Epithelial cell of esophagus (primary cell): ENCODE data around the gene PRODH2.

ENCODE experiments used
- DNase-seq: peaks from one replicate; pipeline ENCODE4 v3.0.0; 2010; ENCODE audit warnings: low read depth
- H3K4me3 ChIP-seq: 2 replicates; pipeline ENCODE4 v1.5.1; 2011; ENCODE audit warnings: mild to moderate bottlenecking, low read length, control low read depth
- TF ChIP-seq, protein P1 (sequence below): IDR thresholded peaks from 2 replicates; pipeline ENCODE4 v1.5.1; 2011; ENCODE audit warnings: low read depth, mild to moderate bottlenecking, low read length, control low read depth, inconsistent platforms; ENCODE audit not compliant: insufficient read depth; ENCODE audit errors: missing control alignments

The PRODH2 gene

DNA sequence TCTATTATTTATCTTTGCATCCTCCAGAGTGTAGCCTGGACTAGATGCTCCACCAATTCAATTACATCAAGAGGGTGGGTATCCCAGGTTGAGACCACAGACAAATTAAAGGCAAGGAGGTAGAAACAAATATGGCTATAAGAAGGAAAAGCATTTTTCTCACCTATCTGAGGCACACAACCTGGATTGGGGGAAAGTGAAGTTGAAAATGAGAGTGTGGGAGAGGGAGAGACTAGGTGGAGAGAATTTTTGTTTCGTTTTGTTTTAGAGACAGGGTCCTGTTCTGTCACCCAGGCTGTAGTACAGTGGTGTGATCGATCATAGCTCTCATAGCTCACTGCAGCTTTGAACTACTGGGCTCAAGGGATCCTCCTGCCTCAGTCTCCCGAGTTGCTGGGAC, 5.8 kb upstream of the PRODH2 start:
- DNase-seq: no peak
- TF ChIP-seq, protein P1, sequence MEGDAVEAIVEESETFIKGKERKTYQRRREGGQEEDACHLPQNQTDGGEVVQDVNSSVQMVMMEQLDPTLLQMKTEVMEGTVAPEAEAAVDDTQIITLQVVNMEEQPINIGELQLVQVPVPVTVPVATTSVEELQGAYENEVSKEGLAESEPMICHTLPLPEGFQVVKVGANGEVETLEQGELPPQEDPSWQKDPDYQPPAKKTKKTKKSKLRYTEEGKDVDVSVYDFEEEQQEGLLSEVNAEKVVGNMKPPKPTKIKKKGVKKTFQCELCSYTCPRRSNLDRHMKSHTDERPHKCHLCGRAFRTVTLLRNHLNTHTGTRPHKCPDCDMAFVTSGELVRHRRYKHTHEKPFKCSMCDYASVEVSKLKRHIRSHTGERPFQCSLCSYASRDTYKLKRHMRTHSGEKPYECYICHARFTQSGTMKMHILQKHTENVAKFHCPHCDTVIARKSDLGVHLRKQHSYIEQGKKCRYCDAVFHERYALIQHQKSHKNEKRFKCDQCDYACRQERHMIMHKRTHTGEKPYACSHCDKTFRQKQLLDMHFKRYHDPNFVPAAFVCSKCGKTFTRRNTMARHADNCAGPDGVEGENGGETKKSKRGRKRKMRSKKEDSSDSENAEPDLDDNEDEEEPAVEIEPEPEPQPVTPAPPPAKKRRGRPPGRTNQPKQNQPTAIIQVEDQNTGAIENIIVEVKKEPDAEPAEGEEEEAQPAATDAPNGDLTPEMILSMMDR: no peak
- no peak overlapping the region for H3K4me3 ChIP-seq

DNA sequence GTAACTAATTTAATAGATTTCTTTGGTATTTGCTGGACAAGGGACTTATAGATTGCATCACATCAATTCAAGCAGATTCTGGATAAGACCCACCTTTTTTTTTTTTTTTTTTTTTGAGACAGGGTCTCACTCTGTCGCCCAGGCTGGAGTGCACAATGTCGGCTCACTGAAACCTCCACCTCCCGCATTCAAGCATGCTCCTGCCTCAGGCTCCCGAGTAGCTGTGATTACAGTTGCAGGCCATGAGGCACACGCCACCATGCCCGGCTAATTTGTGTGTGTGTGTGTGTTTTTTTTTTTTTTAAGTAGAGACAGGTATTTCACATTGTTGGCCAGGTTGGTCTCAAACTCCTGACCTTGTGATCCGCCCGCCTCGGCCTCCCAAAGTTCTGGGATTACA, 4.2 kb upstream of the PRODH2 start:
- no peak overlapping the region for H3K4me3 ChIP-seq
- TF ChIP-seq, protein P1: no peak
- DNase-seq: no peak

DNA sequence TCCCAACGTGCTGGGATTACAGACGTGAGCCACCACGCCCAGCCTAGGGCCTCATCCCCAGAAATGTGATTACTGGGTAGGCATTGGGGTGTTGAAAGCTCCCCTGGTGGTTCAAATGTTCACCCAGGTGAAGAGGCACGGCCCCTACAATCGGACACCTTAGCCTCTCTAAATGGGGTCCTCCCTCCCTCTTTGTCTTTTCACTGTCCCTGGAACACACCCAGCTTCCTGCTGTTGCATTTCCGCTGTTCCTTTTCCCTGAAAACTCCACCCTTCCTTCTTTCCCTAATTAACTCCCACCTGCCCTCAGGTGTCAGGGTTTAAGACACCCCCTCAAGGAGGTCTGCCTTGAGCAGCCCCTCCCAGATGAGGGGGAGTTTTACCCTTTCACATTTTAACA, 3.6 kb upstream of the PRODH2 start:
- TF ChIP-seq, protein P1: no peak
- no peak for DNase-seq
- no peak overlapping the region for H3K4me3 ChIP-seq

DNA sequence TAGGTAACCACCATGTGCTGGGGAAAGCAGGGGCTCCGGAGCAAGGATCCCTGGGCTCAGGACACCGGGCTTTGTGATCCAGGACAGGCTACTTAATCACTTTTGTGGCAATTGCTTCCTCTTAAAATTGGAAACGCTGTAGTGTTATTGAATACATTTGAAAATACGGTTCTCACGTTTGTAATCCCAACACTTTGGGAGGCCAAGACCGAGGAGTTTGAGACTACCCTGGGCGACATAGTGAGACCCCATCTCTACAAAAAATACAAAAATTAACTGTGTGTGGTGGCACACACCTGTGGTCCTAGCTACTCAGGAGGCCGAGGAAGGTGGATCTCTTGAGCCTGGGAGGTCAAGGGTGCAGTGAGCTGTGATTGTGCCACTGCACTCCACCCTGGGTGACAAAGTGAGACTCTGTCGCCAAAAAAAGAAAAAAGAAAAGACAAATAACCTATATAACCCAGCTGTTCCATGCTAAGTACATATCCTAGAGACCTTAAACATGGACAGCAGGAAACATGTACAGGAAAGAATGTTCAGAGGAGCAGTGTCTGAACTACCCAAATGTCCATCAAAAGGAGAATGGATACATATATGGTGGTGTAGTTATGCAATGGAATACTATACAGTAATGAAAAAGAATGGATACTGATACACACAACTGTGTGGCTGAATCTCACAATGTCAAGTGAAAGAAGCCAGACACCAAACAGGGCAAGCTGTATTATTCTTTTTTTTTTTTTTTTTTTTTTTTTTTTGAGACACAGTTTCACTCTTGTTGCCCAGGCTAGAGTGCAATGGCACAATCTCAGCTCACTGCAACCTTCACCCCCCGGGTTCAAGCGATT, 622 bp upstream of the PRODH2 start:
- DNase-seq: no peak
- H3K4me3 ChIP-seq: no peak overlapping the region
- TF ChIP-seq, protein P1: no peak

DNA sequence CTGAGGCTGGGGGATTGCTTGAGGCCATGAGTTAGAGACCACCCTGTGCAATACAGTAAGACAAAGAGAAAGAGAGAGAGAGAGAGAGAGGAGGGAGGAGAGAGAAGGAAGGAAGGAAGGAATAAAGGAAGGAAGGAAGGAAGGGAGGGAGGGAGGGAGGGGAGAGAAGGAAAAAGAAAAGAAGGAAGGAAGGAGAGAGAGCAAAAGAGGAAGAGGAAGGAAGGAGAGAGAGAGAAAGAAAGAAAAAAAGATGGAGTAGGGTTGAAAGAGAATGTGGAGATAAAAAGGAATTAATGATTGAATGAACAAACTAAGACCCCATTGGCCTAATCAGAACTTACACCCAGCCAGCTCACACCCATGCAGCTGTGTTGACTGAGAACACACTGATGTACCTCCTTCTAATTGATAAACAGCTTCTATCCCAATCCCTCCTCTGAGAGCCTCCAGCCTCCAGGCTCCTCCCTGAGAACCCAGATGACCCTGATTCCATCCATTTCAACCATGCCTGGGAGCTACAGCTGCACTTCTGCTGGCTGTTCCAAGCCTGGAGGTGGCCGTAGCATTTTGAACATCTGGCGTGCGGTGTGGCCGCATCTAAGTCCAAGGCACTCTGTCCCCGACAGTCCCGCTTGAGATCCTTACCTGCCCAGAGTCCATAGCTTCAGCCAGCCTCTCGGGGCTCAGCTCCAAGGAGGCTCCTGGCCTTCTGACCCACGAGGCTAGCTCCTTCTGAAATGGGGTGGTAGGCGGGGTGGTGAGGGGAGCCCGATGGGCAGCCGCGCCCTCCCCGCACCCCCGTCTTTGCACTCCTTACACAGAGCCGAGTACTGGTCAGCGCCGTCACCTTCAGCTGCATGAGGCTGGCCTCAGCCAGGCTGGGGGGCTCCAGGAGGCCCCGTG, 1.1 kb downstream of the PRODH2 start:
- TF ChIP-seq, protein P1: no peak
- H3K4me3 ChIP-seq: no peak overlapping the region
- no peak for DNase-seq

DNA sequence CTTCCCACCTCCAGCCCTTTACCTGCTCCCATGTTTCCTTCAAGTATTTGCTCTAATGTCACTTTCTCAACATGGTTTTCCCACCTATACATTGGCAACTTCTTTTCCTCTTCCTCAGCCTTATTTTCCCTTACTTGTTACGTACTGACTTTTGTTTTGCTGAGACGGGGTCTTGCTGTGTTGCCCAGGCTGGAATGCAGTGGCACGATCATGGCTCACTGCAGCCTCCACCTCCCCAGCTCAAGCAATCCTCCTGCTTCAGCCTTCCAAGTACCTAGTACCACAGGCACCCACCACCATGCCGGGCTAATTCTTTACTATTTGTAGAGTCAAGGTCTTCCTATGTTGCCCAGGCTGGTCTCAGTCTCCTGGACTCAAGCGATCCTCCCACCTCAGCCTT, 5.0 kb downstream of the PRODH2 start:
- DNase-seq: no peak
- no peak overlapping the region for H3K4me3 ChIP-seq
- TF ChIP-seq, protein P1: no peak

DNA sequence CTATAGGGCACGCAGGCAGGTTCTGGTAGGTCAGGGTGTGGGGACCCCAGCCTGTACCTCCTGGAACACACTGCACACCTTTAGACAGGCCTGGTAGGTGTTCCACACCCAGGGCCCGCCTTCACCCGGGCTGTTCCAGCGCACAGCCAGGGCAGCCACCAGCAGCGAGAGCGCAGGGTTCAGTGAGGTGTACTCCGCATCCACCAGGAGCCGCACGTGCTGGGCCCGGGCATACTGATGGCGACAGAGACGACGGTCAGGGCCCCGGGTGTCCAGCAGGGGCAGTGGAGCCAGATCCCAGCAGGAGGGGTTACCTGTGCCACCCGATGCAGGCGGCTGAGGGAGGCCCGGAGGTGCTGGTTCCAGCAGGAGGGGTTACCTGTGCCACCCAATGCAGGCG, 6.0 kb downstream of the PRODH2 start:
- DNase-seq: no peak
- TF ChIP-seq, protein P1: no peak
- no peak overlapping the region for H3K4me3 ChIP-seq
